NCI-H2029 treated with DMSO at 0.1 percent for 48 hours (cell line): ENCODE results near the gene JAM3.
A peak's percentile ranks its signal among the peaks of the same experiment; 100 is the strongest.
"Not testable (repeated sequence)": the region's sequence is repeated elsewhere in the genome, so short reads cannot be mapped to it uniquely, and the experiment has no call there.

Experiments
- DNase-seq: peaks from one replicate; lab custom pipeline; 2025; lab: John Stamatoyannopoulos, UW

JAM3 gene

DNA sequence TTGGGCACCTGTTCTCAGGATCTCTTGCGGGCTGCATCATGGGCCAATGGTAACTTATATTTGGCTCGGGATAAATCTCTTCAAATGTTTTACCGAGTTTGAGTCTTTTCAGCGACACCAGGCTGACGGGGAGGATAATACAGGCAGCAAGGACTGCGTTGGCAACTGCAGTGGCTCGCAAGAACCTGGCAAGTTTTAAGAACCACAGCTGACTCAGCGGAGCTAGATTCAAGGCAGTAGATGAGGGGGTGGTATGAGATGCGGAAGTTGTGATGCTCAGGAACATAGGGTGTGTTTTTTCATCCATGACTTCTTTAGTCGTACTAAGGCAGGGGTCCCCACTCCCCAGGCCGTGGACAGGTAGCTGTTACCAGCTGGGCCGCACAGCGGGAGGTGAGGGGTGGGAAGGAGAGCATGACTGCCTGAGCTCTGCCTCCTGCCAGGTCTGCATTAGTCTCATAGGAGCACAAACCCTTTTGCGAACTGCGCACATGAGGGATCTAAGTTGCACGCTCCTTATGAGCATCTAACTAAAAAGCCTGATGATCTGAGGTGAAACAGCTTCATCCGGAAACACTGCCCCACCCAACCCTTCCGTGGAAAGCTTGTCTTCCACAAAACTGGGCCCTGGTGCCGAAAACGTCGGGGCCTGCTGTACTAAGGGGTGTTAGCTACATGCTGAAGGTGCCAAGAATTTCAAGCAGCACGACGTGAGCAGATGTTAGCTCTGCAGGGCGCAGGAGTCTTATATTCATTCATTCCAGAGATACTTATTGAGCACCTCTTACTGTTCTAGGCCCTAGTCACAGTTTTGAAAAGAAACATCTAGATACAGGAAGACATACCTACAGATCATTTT lies 6.4 kb upstream of the JAM3 start:
- DNase-seq = no peak

DNA sequence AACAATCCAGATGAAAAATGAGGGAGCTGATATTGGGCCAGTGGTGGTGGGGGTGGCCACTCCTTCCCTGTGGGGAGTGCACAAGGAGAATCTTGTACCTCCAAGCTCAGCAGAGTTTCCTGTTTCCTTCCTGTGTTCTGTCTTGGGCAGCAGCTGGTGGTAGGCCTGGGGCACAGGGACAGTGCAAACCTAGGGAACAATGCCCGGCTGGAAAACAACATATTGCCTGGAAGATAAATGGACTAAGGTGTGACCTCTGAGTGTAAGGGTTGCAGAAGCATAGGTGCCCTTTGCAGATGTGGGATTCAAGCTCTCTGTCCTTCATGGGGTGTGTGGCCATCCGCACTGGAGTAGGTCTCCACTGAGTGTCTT lies 5.8 kb upstream of the JAM3 start:
- DNase-seq = no peak

- peak; percentile 9 for DNase-seq
Measured at GRCh38 chr11:134063991-134064747, 4.7 kb upstream of the JAM3 start.

DNA sequence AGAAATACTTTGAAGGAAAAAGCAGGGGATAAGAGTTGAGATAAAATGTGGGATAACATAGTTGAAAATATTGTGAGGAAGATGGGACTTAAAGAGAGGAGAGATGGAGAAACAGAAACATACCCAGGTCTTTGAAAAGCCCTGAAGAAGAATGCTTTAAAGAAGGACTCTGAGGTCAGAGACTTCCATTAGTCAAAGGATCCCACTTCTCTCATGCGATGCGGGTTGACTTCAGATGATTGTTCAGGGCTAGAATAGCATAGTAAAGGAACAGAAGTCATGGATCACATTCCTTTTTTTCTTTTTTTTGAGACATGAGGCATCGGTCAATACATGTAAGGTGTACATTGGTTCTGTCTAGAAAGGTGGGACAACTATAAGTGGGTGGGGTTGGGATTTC lies 3.5 kb upstream of the JAM3 start:
- DNase-seq = no peak

DNA sequence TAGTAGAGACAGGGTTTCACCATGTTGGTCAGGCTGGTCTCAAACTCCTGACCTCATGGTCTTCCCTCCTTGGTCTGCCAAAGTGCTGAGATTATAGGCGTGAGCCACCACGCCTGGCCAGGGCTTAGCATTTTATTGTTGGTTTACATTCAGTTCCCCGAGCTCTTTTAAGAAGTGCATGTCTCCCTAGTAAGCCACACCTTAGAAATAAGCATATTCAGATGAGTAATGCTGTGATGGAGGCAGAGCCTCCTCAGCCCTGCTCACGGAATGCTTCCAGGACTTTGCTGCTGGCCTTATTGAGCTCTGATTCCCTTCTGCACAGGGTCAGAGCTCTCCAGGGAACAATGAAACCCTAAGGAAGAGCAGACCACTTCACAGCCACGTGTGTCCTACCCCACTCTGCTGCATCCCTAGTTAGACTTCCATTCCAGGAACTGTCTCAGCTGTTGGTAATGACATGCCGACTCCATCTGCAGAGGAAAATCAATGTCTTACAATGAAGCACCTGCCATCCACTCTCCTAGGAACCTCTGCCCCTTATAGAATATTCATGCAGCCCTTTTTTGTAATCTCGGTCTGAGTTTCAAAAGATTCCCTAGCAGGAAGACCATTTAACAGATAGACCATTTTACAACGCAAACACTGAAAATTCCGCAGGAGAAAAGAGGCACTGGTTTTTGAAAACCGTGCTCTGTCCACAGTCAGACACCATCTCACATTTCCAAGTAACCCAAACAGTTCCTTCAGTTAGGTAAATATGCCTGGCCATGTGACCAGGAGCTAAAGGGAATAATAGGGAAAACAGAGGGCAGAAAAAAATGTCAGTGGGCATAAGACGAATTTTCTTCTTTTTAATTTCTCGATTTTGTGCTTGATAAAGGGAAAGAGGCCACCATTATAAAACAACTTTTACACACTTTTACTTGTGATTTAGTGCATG lies 1.7 kb upstream of the JAM3 start:
- no peak for DNase-seq

- DNase-seq = peak; percentile 24
Measured at GRCh38 chr11:134069426-134070341, 812 bp downstream of the JAM3 start.

- no peak for DNase-seq
Measured at GRCh38 chr11:134070342-134070845, 1.5 kb downstream of the JAM3 start.

GRCh38 chr11:134071306-134071705 lies 2.4 kb downstream of the JAM3 start:
- peak; percentile 45 for DNase-seq

DNA sequence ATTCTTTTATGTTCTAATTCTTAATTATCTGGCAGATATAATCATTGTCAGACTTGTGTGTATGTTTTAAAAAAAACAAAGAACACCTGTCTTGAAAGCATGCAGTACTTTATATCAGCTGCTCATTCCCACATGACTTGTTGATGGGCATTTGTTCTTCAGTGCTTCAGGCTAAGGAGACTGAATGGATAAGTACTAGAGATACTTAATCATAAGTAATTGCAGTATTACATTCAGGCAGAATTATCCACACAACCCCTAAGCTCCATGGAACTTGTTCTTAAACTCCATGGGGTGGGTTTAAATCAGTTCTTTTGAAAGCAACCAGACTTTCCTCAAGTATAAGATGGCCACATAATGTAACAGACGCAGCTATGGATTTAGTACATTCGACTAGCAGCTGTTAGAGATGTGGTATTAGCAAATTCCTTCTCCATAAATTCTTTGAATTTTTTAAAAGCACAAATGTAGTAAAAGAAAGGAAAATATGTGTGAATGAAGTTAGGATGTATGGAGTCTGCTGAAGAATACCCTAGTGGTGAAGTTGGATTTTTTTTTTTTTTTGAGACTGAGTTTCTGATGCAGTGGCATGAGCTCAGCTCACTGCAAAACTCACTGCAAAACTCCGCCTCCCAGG lies 3.0 kb downstream of the JAM3 start:
- DNase-seq = peak; percentile 41

GRCh38 chr11:134072844-134073243 lies 4.0 kb downstream of the JAM3 start:
- no peak for DNase-seq

GRCh38 chr11:134074346-134074745 lies 5.5 kb downstream of the JAM3 start:
- no peak for DNase-seq

- no peak for DNase-seq
Measured at GRCh38 chr11:134074766-134075165, 5.9 kb downstream of the JAM3 start.

DNA sequence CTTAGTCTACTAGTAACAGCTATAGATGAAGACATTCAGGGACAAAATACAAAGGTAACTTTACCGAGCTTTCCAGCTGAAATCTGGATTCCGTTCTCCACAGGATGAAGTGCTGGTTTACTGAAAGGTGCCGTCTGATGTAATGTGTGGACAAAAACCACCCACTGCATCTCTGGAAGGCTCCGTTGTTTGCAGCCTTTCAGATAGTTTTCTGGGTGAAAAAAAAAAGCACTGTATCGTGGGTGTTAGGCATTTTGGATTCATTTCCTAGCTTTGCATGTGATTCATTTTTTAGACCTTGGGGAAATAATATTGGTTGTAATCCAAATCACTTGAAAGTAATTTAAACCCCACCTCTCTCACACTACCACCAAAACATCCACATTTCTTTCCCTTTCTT lies 10.4 kb downstream of the JAM3 start:
- no peak for DNase-seq

DNA sequence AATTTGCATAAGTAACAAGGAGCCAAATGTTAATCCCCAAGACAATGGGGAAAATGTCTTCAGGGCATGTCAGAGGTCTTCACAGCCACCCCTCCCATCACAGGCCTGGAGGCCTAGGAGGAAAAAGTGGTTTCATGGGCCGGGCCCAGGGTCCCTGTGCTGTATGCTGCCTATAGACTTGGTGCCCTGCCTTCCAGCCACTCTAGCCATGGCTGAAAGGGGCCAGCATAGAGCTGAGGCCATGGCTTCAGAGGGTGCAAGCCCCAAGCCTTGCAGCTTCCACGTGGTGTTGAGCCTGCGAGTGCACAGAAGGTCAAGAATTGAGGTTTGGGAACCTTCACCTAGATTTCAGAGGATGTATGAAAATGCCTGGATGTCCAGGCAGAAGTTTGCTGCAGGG lies 12.4 kb downstream of the JAM3 start:
- DNase-seq = not testable (repeated sequence)

- no peak for DNase-seq
Measured at GRCh38 chr11:134082990-134083389, 14.1 kb downstream of the JAM3 start.

GRCh38 chr11:134086376-134086775 lies 17.5 kb downstream of the JAM3 start:
- DNase-seq = no peak

DNA sequence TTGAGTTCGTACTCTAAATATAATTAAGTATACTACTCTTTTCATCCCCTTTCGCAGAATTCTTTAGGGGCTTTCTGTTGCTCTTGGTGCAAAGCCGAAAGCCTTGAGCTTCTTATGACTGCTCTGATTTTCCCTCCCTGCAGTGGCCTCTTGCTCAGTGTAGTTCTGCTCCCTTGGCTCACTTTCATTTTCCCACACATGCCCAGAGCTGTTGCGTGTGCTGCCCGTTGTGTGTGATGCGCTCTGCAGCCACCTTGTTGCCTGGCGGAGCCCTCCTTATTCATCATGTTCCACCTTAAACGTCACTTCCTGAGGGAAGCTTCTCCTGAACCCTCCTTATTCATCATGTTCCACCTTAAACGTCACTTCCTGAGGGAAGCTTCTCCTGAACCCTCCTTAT lies 23.1 kb downstream of the JAM3 start:
- DNase-seq = not testable (repeated sequence)

GRCh38 chr11:134097166-134097565 lies 28.3 kb downstream of the JAM3 start:
- no peak for DNase-seq

GRCh38 chr11:134098566-134099184 lies 29.8 kb downstream of the JAM3 start:
- DNase-seq = no peak

DNA sequence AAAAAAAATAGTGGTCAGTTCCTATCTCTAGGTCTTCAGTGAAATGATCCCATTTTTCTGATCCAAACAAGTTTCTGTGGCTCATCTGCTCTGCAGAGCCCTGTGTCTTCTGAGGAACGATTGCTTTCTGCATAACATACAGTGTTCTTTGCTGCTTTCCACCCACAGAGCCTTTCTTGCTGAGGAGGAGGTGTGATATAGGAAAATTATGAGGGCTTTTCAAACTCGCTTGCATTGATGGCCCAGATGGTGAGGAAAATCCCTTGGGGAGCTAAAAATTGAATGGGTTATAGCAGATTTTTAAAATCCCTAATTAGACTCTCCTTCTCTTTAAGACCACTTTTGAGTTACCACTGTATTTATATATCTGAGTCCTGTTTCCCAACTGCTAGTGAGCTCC lies 31.3 kb downstream of the JAM3 start:
- no peak for DNase-seq
